MM.1S (cell line): Measurements from ENCODE around the gene EML5.

Source experiments
- DNase-seq: peaks from one replicate; pipeline ENCODE4 v3.0.0-alpha.2; 2015
- H2AFZ ChIP-seq: fragments of 300-600 bp; sonication (generic); 2 replicates; pipeline ENCODE4 v1.6.0; 2016; ENCODE audit warnings: antibody characterized with exemption, low read length
- H3F3A ChIP-seq: fragments of 300-600 bp; sonication (generic); 2 replicates; pipeline ENCODE4 v1.6.1; 2016; ENCODE audit warnings: mild to moderate bottlenecking, antibody characterized with exemption, low read length, moderate library complexity, mixed read lengths; ENCODE audit not compliant: insufficient read depth
- H3K27ac ChIP-seq: fragments of 300-600 bp; sonication (generic); 2 replicates; pipeline ENCODE4 v1.5.1; 2016; ENCODE audit warnings: mild to moderate bottlenecking, low read length
- H3K27me3 ChIP-seq: fragments of 300-600 bp; sonication (generic); replicated peaks from 2 replicates; pipeline ENCODE4 v1.6.0; 2016; ENCODE audit warnings: low read length; ENCODE audit not compliant: insufficient read depth
- H3K36me3 ChIP-seq: fragments of 300-600 bp; sonication (generic); replicated peaks from 2 replicates; pipeline ENCODE4 v1.6.1; 2016; ENCODE audit warnings: mild to moderate bottlenecking, low read length, mixed read lengths; ENCODE audit not compliant: insufficient read depth
- H3K4me1 ChIP-seq: fragments of 300-600 bp; sonication (generic); 2 replicates; pipeline ENCODE4 v1.6.1; 2016; ENCODE audit warnings: low read length, mixed read lengths
- H3K4me2 ChIP-seq: fragments of 300-600 bp; sonication (generic); 2 replicates; pipeline ENCODE4 v1.6.0; 2016; ENCODE audit warnings: low read depth, low read length
- H3K4me3 ChIP-seq: fragments of 300-600 bp; sonication (generic); 2 replicates; pipeline ENCODE4 v1.5.1; 2016; ENCODE audit warnings: low read length, mixed read lengths
- H3K79me2 ChIP-seq: fragments of 300-600 bp; sonication (generic); 2 replicates; pipeline ENCODE4 v1.6.1; 2016; ENCODE audit warnings: mixed run types, low read length, mixed read lengths
- H3K9ac ChIP-seq: fragments of 300-600 bp; sonication (generic); 2 replicates; pipeline ENCODE4 v1.6.1; 2016; ENCODE audit warnings: low read length, mixed read lengths
- H3K9me2 ChIP-seq: fragments of 300-600 bp; sonication (generic); replicated peaks from 2 replicates; pipeline ENCODE4 v1.6.1; 2016; ENCODE audit warnings: mild to moderate bottlenecking, low read length, mixed read lengths; ENCODE audit not compliant: insufficient read depth
- H3K9me3 ChIP-seq: fragments of 300-600 bp; sonication (generic); replicated peaks from 2 replicates; pipeline ENCODE4 v1.6.1; 2016; ENCODE audit warnings: mild to moderate bottlenecking, low read length, mixed read lengths; ENCODE audit not compliant: insufficient read depth
- H4K20me1 ChIP-seq: fragments of 300-600 bp; sonication (generic); 2 replicates; pipeline ENCODE4 v1.6.1; 2016; ENCODE audit warnings: mild to moderate bottlenecking, low read length, moderate library complexity, mixed read lengths; ENCODE audit not compliant: insufficient read depth
- CTCF ChIP-seq: fragments of 300-600 bp; sonication (generic); IDR thresholded peaks from 2 replicates; pipeline ENCODE4 v1.5.1; 2016; ENCODE audit warnings: antibody characterized with exemption, low read length, mixed read lengths
- EZH2 ChIP-seq: fragments of 300-600 bp; sonication (generic); optimal IDR thresholded peaks from 2 replicates; pipeline ENCODE3; 2017; ENCODE audit warnings: low read depth, mild to moderate bottlenecking, antibody characterized with exemption, low read length, mixed read lengths
- EZH2phosphoT487 ChIP-seq: fragments of 300-600 bp; sonication (generic); IDR thresholded peaks from 2 replicates; pipeline ENCODE4 v1.6.1; 2018; ENCODE audit warnings: antibody characterized with exemption, low read length

Gene EML5

GRCh38 chr14:88562532-88562830 lies 230.3 kb downstream of the EML5 start:
- Histone ChIP-seq H3K27me3 (no peaks in the 10 kb centered on the region), H3K4me1 (no peaks in the 10 kb centered on the region), H3K79me2 (peaks cover 16% of the 10 kb centered on the region), H2AFZ (peak overlapping the region; percentile 70), H3K9ac (peak overlapping the region; percentile 70), H3F3A (no peaks in the 10 kb centered on the region), H3K9me3 (no peaks in the 10 kb centered on the region), H3K9me2 (no peaks in the 10 kb centered on the region), H3K27ac (no peak overlapping the region), H3K4me3 (peak overlapping the region; percentile 73), H4K20me1 (no peaks in the 10 kb centered on the region), H3K4me2 (peak overlapping the region; percentile 74), H3K36me3 (no peaks in the 10 kb centered on the region)
- no peak for DNase-seq
- TF ChIP-seq CTCF (no peak), EZH2 (no peak), EZH2phosphoT487 (no peak)
